GM19025 (cell line): ENCODE results near the gene RANBP10.

ENCODE experiments used
- ATAC-seq: cut with Tn5 transposase; IDR thresholded peaks from one replicate; pipeline ENCODE4 v1.9.1; 2021; ENCODE audit warnings: mild to moderate bottlenecking, low read depth, moderate library complexity; ENCODE audit not compliant: unreplicated experiment

Gene RANBP10

DNA sequence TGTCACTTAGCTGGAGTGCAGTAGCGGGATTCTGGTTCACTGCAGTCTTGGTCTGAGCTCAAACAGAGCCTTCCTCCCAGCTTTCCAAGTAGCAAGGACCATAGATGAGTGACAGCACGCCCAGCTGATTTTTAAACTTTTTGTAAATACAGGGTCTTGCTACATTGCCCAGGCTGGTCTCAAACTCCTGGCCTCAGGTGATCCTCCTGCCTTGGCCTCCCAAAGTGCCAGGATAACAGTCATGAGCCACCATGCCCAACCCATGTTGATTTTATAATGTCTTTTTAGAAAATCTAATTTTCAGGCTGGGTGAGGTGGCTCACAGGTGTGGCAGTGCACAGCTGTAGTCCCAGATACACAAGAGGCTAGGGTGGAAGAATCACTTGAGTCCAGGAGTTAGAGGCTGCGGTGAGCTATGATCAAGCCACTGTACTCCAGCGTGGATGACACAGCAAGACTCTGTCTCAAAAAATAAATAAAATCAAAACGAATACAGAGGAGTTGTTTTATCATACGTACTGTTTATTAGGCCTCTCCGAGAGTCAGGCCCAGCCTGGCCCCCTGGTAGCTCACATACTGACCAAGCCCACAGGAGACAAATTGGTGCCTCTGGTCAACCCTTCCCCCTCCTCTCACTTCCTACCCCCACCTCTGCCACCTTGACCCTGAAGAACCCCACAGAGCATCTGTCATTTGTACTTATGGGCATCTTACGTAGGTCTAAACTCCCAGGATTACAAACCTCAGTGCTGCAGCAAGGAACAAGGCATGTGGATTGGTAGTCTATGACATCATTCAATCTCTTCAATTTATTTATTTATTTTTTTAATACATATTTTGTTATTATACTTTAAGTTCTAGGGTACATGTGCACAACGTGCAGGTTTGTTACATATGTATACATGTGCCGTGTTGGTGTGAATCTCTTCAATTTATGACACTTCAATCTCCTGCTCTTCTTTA lies 126.1 kb downstream of the RANBP10 start:
- no peak for ATAC-seq

DNA sequence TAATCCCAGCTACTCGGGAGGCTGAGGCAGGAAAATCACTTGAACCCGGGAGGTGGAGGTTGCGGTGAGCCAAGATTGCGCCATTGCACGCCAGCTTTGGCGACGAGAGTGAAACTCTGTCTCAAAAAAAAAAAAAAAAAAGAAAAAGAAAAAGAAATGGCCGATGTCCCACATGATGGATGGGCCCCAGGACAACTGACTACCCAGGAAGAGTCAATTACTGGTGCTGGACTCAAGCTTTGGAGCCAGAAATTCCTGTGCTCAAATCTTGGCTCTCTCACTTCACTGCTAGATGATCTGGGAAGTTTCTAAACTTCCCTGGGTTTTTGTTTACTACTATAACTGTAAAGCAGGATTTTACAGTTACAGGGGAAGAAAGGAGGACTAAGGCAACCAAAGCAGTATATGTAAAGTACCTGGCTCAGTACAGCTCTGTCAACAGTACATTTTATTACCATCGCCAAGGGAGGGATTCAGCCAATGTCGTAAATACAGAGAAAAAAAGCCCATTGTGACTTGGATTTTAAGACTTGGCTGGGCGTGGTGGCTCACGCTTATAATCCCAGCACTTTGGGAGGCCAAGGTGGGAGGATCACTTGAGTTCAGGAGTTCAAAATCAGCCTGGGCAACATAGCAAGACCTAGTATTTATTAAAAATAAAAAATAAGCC lies 127.9 kb downstream of the RANBP10 start:
- ATAC-seq: no peak

DNA sequence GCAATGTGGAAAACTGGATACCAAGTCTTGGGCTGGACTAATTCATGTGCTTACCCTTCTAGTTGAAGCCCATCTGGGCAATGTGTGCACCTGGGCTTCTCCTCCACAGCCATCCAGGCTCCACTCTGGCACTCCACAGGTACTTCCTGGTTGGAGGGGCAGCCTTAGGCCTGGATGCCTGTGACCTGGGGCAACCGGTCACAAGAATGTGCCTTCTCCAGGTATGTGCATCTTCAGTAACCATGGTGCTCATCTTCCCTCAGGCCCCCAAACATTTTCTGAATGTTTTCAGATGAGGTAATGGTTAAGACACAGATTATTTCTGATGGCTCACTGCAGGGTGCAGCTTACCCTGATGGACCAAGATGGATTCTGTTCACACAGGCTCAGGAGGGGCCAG lies 128.6 kb downstream of the RANBP10 start:
- ATAC-seq: no peak

DNA sequence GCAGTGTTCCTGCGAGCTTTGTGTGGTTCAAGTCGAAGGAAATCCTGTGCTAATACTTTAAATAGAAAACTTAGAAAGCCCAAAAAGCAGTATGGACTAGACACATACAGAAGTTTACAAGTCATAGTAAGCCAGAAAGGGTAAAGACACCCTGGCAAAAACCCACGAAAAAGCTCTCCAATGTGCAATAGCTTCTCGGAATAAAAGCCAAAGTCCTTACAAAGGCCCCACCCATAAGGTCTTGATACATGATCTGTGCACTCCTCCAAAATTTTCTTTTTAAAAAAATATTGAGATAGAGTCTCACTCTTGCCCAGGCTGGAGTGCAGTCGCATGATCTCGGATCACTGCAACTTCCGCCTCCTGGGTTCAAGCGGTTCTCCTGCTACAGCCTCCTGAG lies 129.4 kb downstream of the RANBP10 start:
- no peak for ATAC-seq

DNA sequence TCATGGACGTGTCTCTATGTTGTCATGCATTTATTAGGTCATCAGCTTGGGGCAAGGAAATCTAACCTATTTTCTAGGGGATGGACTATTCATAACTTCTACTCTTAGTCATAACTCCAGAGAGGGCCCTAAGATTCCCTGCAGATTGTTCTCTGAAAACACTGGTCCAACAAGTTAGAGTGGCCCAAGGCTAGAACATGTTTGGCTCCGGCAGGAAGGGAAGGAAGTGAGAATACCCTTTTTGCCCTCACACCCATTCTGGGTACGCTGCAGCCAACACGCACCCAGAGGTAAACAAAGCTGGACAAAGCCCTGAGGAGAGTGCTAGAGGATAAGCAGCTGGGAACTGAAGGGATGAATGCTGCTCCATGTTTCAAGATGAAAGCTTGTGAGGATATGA lies 129.8 kb downstream of the RANBP10 start:
- no peak for ATAC-seq

DNA sequence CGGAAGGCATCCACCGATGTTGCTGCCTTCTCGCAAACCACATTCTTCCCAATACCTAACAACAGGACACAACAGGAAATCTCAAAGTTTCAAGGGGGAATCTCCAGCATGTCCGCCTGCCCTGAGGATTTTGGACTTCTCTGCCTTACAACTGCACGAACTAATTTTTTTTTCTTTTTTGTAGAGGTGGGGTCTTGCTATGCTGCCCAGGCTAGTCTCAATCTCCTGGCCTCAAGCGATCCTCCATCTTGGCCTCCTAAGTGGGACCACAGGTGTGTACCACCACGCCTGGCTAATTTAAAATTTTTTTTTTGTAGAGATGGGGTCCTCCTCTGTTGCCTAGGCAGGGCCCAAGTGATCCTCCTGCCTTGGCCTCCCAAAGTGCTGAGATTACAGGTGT lies 130.4 kb downstream of the RANBP10 start:
- no peak for ATAC-seq

DNA sequence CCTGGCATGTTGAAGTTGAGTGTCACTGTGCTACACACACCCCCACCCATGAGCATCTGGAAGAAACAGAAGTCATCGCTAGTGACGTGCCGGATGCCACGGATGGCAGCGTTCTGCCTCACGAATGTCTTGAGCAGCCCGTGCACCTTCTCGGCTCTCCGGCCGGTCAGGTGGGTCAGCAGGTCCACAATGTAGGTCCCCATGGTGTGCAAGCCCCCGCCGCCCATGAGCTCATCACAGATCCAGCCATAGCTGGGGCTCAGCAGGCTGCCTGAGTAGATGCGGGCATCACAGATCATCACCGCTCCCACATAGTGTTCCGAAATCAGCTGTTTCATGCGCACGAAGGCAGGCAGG lies 130.8 kb downstream of the RANBP10 start:
- ATAC-seq: no peak

DNA sequence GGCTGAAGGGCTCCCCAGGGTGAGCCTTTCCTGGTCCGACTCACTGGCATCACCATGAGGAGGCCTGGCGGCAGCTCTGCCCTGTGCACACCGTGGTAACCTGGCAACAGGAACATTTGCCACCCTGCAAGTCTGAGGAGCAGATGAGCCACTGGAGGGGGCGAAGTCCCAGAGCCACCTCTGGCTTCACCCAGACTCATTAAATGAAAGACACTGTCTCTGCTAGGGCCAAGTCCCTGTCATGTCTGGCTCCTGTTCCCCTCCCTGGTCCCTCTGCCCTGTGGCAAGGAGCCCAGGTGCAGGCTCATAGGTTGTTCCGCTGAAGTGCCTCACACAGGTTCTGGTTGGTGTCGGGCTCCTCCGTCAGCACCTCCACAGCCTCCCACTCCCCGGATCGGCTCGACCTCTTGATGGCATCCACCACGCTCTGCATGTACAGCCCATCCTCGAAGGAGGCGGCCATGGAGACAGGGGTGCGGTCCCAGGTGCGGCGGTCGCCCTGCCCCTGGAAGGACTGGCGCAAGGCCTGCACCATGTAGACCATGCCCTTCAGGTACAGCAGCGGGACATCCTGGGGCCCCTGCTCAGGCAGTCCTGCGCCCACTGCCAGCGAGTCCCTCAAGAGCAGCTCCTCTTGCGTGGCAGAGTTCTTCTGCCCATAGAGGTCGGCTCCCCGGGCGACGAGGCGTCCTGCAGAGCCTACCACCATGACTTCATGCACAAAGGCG lies 131.3 kb downstream of the RANBP10 start:
- no peak for ATAC-seq

DNA sequence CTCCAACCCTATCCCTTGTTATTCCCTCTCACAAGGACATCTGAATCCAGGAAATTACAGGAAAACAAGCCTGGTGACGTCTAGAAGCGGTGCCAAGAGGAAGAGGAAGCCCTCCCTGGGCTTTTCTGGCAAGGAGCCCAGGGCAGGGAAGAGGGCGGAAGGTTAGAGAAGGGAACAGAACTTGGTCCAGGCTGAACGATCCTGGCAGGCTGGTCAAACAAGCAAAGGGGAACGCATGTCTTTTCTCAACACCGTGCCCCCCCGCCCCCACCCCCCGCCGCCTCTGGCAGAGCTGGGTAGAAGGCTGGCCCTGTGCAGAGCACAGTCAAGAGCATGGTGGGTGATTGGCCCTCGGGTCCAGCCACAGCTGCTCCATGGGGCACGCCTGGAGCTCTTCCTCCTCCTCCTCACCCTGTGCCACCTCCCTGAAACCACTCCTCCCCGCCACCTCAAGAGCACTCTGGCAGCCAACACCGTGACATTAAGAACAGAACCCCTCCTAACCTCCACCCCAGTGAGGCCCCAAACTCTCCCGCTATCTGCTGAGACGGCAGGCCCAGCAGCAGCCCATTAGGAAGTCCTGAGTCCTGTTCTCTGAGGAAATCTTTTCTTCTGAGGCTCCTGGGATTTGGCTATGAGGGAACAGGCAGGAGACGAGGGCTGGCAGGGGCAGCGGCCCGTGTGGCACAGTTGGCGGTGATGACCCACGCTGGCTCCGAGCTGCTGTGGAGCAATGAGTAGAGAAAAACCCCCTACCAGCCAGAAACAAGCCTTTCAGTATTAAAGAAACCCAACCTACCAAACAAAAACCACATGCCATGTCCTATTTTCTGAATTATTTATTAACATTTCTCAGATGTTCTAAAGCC lies 132.4 kb downstream of the RANBP10 start:
- ATAC-seq: no peak
